CD4-positive, alpha-beta T cell treated with Interleukin-15 for 1 hour (primary cell): Measurements from ENCODE around the gene CLIP1.
"Not testable (repeated sequence)": the region's sequence is repeated elsewhere in the genome, so short reads cannot be mapped to it uniquely, and the experiment has no call there.

Experiments
- DNase-seq: peaks from one replicate; pipeline ENCODE4 v3.0.0-alpha.2; 2020

Gene CLIP1

DNA sequence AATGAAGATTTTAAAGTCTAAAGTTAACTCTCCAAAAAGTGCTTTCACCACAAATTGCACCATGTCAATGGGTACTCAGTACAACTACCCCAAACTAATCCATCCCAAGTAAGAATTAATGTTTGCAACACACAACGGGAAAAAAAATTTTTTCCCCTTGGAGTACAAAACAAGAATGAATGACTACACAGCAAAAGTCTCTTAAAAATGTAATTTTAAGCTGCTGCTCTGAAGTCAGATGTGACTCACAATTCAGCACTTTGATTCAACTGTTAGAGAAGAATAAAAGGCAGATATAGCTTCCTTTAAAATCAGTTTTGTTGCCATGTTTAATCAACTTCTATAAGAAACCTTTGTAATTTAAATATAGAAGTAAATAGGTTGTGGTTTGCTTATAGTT lies 113.7 kb downstream of the CLIP1 start:
- DNase-seq, result no peak

DNA sequence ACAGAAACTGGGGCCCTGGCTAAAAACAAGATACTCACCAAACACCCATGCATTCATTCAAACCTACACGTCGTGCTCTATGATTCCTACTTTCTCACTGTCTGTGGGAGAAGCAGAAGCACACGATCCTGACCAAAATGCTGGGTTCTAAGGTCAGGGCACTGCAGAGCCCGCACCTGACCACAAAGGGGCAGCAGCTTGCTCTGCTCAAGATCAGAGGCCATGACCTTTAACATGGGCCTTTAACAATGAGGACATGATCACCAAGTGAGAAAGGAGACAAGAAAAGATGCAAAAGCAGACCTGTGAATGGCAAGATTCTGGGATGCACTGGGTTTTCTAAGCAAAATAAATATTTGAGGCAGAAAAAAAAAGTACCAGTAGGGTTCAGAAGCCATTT lies 116.1 kb downstream of the CLIP1 start:
- no peak for DNase-seq

DNA sequence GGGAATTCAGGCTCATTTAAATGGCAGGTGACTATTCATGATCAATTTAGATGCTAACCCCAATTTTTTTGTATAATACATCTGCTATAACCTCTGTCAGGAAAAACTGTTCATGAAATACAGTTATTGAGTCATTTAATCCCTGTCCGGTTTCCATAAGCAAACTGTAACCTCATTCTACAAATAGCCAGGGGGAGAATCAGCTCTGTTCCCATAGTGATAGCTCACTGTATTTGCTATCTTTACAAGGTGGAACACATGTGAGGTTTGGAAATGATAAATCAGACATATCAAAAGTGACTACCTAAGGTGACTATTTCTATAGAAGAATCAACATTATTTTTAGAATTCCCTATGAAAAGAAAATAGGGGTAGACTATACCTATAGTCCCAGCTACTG lies 117.5 kb downstream of the CLIP1 start:
- DNase-seq, result no peak

DNA sequence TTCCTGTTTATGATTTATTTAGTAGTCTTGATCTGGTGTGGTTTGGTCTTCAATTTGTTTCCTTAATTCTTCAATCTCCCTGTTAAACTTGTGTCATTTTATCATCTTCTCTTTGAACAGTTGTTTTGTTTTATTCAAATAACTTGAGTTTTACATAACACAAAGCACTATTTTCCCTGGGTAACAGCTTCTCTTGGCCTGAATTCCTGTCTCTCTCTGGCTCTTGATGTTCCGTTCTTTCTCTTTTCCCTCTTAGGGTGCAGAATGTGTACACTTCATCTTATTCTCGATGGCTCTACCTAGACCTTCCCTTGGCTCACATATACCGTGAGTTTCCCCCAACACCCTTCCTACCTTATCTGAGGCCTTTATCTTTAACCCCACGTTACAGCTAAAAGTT lies 119.4 kb downstream of the CLIP1 start:
- no peak for DNase-seq

DNA sequence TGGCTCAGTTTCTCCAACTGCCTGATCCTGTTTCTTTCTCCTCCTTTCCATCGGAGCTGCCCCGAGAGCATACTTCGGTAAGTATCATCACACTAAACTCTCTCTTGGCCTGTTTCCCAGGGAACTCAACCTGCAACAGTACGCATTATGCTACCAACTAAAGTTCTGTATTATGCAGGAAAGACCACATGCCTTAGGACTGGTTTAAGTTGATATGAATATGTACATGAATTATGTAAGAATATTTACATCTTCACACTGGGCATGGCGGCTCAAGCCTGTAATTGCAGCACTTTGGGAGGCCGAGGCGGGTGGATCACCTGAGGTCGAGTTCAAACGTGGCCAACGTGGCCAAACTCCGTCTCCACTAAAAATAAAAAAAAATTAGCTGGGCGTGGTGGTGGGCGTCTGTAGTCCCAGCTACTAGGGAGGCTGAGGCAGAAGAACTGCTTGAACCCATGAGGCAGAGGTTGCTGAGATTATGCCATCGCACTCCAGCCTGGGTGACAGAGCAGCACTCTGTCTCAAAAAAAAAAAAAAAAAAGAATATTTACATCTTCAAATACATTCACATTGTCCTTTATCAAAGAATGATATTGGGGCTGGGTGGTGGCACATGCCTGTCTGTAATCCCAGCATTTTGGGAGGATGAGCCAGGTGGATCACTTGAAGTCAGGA lies 124.3 kb downstream of the CLIP1 start:
- DNase-seq, result no peak

DNA sequence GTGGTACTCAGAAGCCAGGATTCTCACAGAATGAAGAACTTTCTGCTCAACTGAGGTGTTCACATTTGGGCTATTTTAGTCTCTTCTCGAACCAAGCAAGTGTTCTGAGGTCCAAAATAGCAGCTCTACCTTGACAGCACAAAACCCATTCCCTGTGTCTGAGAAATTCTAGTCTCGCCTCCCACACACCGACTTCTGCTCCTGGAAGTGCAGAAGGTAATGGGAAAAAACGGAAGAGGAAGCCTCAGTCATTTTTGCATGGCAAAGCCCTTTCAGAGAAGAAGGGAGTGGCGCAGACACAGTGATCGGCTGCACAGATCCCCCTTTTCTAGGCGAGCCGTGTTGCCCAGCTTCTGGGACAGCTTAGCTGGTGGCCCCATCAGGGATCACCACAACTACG lies 125.0 kb downstream of the CLIP1 start:
- DNase-seq, result no peak

DNA sequence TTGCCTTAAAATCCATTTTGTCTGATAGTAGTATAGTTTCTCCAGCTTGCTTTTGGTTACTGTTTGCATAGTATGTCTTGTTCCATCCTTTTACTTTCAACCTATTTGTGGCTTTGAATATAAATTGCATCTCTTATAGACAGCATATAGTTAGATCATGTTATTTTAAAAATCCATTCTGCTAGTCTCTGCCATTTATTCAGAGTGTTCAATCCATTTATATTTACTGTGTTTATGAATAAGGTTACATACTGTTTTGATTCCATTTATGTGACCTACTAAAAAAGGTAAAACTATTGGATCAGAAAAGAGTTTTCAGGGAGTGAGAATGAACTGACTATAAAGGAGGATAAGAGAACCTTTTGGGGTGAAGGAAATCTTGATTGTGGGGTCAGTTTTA lies 126.6 kb downstream of the CLIP1 start:
- no peak for DNase-seq

DNA sequence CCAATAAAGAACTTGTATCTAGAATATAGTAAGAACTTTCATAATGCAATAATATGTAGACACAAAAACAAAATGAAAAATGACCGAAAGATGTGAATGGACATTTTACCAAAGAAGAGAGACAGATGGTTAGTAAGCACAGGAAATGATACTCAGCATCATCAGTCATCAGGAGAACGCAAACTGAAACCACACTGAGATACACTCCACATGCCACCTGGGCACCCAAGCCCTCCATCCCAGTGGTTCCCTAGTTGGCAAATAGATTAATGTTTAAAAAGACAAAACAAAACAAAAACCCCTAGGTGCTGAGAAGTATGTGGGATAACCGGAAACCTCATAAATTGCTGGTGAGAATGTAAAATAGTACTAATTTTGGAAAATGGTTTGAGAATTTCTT lies 129.4 kb downstream of the CLIP1 start:
- no peak for DNase-seq

DNA sequence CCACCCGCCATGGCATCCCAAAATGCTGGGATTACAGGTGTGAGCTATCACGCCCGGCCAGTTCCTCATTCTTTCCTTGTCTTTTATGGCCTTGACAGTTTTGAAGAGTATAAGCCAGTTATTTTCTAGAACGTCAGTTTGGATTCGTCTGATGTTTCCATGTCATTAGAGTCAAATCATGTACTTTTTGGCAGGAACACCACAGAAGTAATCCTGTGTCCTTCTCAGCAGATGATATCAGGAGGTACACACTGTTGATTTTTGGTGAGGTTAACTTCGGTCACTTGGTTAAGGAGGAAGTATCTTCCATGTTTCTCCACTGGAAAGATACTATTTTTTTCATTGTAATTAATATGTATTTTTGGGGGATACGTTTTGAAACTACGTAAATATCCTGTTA lies 131.0 kb downstream of the CLIP1 start:
- no peak for DNase-seq

DNA sequence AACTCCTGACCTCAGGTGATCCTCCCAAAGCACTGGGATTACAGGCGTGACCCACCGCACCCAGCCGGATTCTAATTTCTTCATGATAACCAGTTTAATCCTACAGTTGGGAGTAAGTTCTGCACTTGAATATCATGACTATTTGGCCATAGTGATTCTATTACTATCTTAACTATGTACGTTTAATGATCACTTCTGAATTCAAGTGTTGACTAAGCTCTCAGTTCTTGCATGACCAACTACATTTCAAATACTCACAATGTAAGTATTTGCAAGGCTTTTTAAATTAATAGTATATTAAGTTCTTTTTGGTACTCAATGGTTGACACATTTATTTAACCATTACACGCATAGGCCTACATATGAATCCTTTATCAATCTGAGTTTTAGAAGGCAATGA lies 138.8 kb downstream of the CLIP1 start:
- no peak for DNase-seq

DNA sequence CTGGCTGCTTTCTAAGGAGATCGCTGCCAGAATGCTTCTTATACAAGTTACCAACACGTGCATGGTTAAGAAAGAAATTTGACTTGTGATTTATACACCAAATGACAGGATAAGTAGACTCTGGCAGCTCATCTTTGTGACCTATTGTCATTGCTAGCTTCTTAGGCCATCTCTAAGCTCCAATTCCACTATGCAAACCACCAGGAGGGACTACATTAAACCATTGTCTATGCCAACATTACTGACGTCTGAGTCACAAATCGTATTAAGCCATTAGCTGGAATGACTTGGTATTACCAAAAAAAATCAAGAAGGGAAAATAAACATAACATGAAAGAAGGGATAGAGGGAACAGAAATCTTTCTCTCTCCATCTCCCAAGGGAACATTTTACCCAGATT lies 140.4 kb downstream of the CLIP1 start:
- no peak for DNase-seq

DNA sequence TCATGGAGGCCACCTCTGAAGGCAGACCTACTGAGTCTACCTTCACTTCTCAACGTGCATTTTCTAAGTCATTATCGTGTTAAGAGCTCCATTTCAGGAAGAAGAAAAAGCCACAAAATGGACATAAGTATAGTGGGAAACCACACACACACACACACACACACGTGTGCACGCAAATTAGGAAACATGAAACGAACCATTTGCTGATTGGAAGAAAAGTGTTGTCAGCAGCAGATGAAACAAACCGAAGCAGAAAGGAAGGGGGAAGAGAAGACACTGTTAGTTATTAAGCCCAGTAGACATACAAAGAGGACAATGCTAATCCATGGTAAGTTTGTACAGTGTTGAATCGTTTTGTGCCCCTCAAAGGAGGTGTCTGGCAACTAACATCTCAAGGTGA lies 146.2 kb downstream of the CLIP1 start:
- no peak for DNase-seq

DNA sequence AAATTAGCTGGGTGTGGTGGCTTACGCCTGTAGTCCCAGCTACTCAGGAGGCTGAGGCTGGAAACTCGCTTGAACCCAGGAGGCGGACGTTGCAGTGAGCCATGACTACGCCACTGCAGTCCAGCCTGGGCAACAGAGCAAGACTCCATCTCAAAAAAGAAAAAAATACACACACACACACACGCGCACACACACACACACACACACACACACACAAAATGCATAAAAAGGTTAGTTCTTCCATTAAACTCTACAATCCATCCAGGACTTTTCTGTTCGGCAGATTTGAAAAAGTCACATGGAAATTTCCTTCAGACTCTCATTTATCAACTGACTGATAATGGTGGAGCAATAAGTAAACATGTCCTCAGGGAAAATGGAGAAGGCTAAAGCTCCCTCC lies 147.0 kb downstream of the CLIP1 start:
- DNase-seq, result no peak

DNA sequence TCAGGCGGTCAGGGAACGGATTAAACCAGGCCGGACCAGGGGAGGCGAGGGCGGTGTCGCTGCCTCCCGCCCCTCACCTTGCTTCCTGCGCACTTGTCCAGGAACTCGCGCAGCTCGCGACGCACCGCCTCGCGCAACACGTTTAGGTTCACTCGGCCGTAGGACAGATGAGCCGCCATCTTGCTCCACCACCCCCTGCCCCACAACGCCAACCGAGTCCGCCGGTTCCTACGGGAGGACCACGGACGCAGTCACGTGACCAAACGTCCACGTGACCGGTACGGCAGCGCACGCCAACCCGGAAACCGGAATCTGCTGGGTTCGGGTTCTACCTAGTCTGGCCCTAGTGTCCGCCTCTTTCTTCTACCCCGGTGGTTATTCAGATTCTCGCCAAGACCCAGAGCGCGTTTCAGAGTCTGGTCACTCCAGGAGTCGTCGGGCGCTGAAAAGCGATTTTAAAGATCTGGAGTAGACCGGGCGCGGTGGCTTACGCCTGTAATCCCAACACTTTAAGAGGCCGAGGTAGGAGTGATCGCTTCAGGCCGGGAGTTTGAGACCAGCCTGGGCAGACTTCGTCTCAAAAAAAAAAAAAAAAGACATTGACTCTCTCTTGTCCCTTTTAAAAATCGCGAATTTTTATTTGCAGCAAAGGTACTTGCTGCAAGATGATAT lies 156.1 kb downstream of the CLIP1 start, which contains the start of gene VPS33A:
Gene VPS33A (minus strand): TSS at position 265 of the 672 bp plus-strand sequence. CDS start 86 bp downstream, at position 179.
- peak; percentile 94 for DNase-seq

DNA sequence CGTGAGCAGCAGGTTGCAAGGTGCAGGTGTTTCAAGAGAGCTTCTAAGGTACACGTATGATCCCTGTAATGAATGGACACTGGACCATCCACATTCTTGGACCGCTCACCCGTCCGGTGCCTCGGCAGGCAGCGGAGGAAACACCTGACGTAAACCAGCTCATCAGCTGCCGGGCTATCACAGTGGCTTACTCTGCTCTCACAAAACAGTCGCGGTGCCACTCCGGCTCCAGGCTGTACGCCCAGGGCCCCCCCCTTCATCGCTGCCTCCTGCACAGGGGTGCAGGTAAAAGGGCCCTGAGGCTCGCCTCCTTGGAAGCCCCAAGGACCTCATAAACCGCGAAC lies 156.6 kb downstream of the CLIP1 start:
- DNase-seq, result no peak

DNA sequence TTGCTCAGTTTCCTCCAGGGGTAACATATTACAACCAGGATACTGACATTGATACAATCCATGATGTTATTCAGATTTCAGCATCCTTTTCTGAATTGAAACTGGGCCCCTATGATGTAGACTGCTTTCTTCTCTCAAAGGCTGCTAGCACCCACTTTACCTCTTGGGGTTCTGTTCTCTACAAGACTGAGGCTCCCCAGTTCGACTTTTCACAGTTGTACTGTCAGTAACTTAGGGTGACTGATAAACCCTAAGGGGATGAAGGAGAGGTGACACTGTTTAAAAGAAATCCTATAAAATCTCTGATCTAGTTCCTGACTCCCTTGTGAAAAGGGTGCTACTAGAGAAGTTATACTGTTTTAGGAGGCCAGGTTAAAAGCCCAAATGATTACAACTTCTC lies 157.0 kb downstream of the CLIP1 start:
- DNase-seq, result no peak

DNA sequence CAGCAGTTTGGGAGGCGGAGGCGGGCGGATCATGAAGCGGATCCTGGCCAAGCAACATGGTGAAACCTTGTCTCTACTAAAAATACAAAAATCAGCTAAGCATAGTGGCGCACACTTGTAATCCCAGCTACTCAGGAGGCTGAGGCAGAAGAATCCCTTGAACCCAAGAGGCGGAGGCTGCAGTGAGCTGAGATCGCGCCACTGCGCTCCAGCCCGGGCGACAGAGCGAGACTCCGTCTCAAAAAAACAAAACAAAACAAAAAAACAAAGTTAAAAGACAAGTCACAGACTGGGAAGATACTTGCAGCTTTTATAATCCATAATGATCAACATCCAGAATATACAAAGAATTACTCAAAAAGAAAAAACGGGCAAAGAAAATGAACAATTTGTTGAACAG lies 161.7 kb downstream of the CLIP1 start:
- DNase-seq, result not testable (repeated sequence)

DNA sequence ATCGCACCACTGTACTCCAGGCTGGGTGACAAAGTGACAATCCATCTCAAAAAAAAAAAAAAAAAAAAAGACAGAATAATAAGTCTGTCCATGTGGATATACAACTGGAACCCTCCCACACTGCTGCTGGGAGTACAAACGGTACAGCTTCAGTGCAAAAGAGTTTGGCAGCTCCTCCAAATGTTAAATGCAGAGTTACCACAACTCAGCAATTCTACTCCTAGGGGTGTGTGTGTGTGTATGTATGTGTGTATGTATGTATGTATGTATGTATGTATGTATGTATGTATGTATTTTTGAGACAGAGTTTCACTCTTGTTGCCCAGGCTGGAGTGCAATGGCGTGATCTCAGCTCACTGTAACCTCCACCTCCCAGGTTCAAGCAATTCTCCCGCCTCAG lies 163.5 kb downstream of the CLIP1 start:
- DNase-seq, result not testable (repeated sequence)

DNA sequence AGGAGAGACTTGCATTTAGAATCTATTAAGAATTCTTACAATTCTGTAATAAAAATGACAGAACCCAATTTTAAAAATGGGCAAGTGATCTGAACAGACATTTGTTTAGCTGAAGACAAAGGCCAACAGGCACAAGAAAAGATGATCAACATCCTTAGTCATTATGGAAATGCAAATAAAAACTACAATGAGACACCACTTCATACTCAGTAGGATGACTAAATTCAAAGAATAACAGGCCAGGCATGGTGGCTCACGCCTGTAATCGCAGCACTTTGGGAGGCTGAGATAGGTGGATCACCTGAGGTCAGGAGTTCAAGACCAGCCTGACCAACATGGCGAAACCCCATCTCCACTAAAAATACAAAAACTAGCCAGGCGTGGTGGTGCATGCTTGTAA lies 164.0 kb downstream of the CLIP1 start:
- not testable (repeated sequence) for DNase-seq

DNA sequence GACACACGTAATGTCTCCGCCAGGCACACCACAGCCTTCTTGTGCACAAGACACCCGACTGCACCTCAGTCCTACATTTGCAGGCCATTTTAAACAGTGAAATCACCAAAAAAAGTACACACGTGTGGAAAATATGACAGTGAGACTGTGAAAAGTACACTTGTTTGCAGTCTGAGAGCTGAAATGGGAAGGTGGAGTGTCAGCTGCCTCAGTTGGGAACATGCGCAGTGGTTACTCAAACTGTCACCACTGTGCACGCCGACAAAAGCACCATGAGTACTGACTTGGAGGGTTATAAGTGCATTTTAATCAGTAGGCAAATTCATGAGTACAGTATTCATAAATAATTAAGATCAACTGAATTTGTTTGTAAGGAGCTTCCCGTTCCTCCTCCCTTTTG lies 171.9 kb downstream of the CLIP1 start:
- no peak for DNase-seq

DNA sequence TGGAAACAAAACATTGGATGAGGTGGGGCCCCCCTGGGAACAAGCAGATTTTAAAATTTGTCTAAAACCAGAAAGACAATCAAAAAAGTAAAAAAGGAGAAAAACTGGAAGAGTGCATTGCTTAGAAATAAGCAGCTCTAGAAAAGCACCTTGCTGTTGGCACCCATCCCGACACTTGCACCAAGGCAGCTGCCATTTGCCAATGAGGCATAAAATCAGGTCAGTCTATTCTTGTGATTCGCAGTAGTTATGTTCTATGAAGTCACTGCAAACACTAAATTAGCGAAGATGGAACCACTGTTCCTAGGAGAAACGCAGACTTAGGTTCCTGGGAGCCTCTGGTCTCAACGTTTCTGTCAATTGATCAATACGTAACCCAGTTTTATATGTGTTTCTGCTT lies 172.4 kb downstream of the CLIP1 start:
- no peak for DNase-seq

DNA sequence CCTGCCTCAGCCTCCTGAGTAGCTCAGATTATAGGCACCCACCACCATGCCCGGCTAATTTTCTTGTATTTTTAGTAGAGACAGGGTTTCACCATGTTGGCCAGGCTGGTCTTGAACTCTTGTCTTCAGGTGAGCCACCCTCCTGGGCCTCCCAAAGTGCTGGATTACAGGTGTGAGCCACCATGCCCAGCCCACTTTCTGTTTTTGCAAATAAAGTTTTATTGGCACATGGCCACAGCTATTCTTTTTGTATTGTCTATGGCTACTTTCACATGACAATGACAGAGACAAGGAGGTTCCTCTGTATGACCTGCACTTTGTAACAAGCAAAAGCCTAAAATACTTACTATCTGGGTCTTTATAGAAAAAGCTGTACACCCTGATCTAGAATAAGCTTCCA lies 176.9 kb downstream of the CLIP1 start:
- no peak for DNase-seq

DNA sequence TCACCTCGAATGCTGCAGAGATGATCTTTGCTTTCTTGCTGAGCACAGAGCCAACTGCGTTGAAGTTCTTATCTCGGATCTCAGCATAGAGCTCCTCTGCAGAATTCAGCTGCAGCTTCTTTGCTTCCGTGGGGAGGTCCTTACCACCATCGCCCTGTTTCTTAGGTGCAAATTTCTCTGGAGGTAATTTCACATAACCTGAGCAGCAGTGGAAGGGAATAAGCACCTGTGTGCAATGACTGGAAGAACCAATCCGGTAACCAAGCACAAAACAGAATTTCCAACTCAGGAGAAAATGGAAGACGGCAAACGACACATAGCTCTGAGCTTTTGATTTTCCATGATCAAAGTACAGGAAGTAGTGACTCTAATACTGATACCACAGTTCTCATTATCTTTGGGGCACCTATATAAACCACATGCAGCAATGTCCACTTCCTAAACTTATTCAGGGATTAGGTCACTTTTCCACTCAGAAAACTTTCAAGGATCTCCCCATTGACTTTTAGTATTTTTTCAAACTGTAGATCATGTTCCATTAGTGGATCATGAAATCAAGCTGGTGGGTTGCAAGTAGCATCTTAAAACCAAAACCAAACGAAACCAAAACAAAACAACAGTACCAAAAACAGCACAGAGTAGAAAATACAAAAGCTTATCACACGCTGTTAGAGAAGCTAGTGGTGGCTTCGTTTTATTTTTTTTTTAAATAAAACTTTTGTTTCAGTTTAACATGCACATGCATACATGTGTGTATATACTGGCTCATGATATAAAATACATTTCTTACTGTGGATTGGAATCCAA lies 177.7 kb downstream of the CLIP1 start:
- DNase-seq, result no peak

DNA sequence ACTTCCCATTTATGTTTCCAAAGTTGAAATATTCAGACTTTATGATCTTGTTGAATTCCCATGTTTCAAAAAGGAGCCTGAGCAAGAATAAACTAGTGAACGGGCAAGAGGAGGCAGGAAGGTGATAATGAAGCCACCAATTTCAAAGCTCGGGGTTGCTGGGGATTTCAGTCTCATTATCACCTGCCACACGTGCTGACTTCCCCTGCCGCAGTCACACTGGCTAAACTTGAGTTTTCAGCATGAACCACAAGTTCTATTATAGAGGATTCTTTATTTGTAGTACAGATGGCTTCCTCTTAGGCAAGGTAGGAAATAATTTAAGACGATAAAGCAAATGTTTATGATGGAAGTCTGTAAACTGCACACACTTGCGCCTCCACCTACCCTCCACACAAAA lies 178.5 kb downstream of the CLIP1 start:
- no peak for DNase-seq
